Neutrophil (primary cell): ENCODE measurements around the gene TMEM170A.
"Not testable (repeated sequence)": the region's sequence is repeated elsewhere in the genome, so short reads cannot be mapped to it uniquely, and the experiment has no call there.

Source experiments
- H3K27ac ChIP-seq: fragments of 200-600 bp; sonication (generic); 2 replicates; pipeline ENCODE4 v1.5.1; 2016; ENCODE audit warnings: mild to moderate bottlenecking, moderate library complexity
- H3K27me3 ChIP-seq: fragments of 200-600 bp; sonication (generic); 2 replicates; pipeline ENCODE4 v1.6.0; 2016; ENCODE audit warnings: mild to moderate bottlenecking
- H3K36me3 ChIP-seq: fragments of 200-600 bp; sonication (generic); 2 replicates; pipeline ENCODE4 v1.5.1; 2017
- H3K4me1 ChIP-seq, 2 experiments: fragments of 200-600 bp in 1 of 2; sonication (generic) in 1 of 2; 1 replicate in 1 of 2; 2 replicates in 1 of 2; pipeline versions ENCODE4 v1.5.1 to v1.6.1; 2013 to 2016; ENCODE audit warnings: low read depth in 1 of 2, low read length in 1 of 2, mild to moderate bottlenecking in 1 of 2, moderate library complexity in 1 of 2; ENCODE audit not compliant: control insufficient read depth in 1 of 2, insufficient read depth in 1 of 2
- H3K4me3 ChIP-seq, 2 experiments: fragments of 200-600 bp in 1 of 2; sonication (generic) in 1 of 2; 1 replicate in 1 of 2; 2 replicates in 1 of 2; pipeline ENCODE4 v1.5.1; 2013 to 2016; ENCODE audit warnings: low read depth in 1 of 2, low read length in 1 of 2, mild to moderate bottlenecking in 1 of 2, moderate library complexity in 1 of 2
- H3K9me3 ChIP-seq: fragments of 200-600 bp; sonication (generic); 2 replicates; pipeline ENCODE4 v1.5.1; 2016
- TF ChIP-seq, protein P1 (sequence below): fragments of 200-600 bp; sonication (generic); IDR thresholded peaks from 2 replicates; pipeline ENCODE4 v1.5.1; 2016; ENCODE audit warnings: antibody characterized with exemption

TMEM170A gene

DNA sequence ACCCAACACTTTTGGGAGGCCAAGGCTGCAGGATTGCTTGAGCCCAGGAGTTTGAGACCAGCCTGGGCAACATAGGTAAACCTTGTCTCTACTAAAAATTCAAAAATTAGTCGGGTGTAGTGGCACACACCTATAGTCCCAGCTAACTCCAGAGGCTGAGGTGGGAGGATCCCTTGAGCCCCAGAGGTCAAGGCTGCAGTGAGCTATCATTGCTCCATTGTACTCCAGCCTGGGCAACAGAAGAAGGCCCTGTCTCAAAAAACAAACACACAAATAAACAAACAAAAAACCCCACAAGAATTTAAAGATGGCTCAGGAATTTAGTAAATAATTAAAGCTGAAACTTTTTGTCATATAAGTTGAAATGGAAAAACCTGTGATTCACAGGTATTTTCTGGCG is 2.3 kb upstream of the TMEM170A start:
- H3K9me3 ChIP-seq: no peaks in the 10 kb centered on the region
- no peaks in the 10 kb centered on the region for H3K27me3 ChIP-seq
- TF ChIP-seq, protein P1, sequence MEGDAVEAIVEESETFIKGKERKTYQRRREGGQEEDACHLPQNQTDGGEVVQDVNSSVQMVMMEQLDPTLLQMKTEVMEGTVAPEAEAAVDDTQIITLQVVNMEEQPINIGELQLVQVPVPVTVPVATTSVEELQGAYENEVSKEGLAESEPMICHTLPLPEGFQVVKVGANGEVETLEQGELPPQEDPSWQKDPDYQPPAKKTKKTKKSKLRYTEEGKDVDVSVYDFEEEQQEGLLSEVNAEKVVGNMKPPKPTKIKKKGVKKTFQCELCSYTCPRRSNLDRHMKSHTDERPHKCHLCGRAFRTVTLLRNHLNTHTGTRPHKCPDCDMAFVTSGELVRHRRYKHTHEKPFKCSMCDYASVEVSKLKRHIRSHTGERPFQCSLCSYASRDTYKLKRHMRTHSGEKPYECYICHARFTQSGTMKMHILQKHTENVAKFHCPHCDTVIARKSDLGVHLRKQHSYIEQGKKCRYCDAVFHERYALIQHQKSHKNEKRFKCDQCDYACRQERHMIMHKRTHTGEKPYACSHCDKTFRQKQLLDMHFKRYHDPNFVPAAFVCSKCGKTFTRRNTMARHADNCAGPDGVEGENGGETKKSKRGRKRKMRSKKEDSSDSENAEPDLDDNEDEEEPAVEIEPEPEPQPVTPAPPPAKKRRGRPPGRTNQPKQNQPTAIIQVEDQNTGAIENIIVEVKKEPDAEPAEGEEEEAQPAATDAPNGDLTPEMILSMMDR: no peak
- no peak overlapping the region for H3K4me3 ChIP-seq
- H3K4me1 ChIP-seq: peaks cover 12 to 16% of the 10 kb centered on the region in 2 experiments
- no peaks in the 10 kb centered on the region for H3K36me3 ChIP-seq
- H3K27ac ChIP-seq: no peak overlapping the region

DNA sequence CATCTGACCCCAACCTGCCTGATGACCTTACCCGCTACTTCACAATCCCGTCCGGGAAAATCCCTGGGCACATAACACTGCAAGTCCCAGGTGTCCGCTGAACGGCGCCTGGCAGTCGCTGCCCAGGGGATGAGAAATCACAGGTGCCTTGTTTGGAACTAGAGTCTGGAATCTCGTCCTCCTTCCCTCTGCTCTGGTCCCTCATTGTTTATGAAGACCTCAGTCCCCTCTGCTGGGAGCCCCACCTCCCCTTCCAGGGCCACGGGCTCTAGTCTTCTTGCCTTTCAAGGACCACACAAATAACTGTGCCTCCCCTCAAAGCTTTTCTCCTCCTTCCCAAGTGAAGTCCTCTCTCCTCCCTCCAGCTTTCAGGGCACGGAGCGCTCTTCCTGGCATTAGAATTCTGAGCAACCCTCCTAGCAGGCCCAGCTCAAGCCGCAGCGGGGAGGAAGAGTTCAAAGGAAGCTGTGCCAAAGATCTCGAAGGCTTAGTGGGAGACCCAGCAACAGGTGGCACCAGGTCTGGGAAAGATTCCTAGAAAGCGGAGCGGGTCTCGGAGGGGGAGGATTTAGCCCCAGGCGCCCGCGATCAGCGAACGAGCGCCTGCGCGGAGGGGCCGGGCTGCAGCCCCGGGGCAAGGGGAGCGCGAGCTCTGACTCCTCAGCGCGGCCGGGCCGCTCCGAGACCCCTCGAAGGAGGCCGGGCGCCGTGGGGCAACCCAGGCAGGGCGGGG is 934 bp downstream of the TMEM170A start:
- not testable (repeated sequence) for H3K36me3 ChIP-seq, H3K9me3 ChIP-seq, H3K27me3 ChIP-seq
- peak overlapping the region; percentile 97 for H3K27ac ChIP-seq
- peak overlapping the region; percentile 86 to 92 for H3K4me3 ChIP-seq
- H3K4me1 ChIP-seq: peaks cover 12 to 16% of the 10 kb centered on the region in 2 experiments

DNA sequence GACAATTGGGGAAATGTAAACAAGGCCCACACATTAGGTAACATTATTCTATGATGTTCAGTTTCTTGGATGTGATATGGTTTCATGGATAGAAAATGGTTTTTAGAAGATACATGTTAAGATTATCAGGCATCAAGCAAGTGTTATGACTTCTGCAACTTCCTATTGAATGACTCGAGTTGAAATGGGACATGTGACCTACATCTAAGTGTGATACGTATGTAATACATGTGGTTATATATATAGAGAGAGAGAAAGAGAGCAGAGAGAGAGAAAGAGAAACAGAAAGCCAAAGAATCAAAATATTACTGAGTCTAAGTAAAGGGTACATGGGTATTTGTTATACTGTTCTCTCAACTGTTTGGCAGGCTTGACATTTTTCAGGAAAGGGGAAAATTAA is 1.7 kb downstream of the TMEM170A start:
- no peaks in the 10 kb centered on the region for H3K27me3 ChIP-seq
- TF ChIP-seq, protein P1: no peak
- no peaks in the 10 kb centered on the region for H3K9me3 ChIP-seq
- H3K4me3 ChIP-seq: no peak overlapping the region
- H3K36me3 ChIP-seq: no peaks in the 10 kb centered on the region
- H3K4me1 ChIP-seq: peaks cover 12 to 16% of the 10 kb centered on the region in 2 experiments
- H3K27ac ChIP-seq: no peak overlapping the region

DNA sequence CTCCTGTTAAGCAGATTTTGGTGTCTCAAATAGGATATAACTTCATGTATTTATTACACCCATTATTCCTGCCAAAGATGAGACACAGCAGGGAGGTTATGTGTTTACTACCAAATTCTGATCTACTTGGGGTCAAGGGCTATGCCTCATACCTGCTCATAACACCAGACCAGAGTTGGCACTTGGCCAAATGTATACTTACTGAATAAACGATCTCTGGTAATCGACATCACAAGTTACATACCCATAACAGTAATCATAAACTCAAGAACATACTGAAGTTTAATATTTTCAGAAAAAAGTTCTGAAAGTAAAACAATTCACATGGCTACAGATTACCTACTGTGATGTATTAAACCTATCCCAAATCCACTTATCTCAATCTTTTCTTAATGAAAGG is 2.9 kb downstream of the TMEM170A start:
- Histone ChIP-seq H3K27ac (no peak overlapping the region), H3K27me3 (no peaks in the 10 kb centered on the region), H3K9me3 (no peaks in the 10 kb centered on the region), H3K4me3 (no peak overlapping the region), H3K4me1 (peaks cover 12 to 16% of the 10 kb centered on the region in 2 experiments), H3K36me3 (no peaks in the 10 kb centered on the region)
- TF ChIP-seq, protein P1: no peak

DNA sequence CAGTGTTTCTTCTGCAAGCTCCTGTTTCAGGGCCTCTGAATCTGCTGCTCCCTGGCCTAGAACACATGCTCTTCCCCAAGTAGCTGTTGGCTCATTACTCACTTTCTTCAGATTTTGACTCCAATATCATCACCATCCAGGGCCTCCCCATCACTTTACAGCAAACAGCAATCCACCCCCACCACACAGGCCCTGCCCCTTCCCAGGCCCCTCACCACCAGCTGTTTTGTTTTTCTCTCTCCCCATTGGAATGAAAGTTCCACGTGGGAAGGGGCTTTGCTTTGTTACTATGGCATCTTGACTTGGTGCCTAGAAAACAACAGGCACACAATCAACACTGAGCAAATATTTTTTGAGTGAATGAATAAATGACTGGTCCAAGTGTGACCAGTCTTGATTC is 4.0 kb downstream of the TMEM170A start:
- Histone ChIP-seq H3K27me3 (no peaks in the 10 kb centered on the region), H3K9me3 (no peaks in the 10 kb centered on the region), H3K36me3 (no peaks in the 10 kb centered on the region), H3K4me1 (peaks cover 12 to 16% of the 10 kb centered on the region in 2 experiments), H3K4me3 (no peak overlapping the region), H3K27ac (no peak overlapping the region)
- TF ChIP-seq, protein P1: no peak

DNA sequence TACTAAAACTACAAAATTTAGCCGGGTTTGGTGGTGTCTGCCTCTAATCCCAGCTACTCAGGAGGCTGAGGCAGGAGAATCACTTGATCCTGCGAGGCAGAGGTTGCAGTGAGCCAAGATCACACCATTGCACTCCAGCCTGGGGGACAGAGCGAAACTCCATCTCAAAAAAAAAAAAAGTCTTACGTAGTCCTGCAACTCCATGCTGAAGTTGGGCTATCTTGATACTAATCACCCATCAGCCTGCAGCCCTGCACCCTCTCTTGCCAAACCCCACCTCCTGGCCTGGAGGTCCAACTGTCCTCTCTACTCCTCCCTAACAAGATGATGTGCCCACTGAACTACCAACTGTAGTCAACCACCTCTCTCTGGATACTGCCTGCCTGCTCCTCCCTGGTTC is 4.8 kb downstream of the TMEM170A start:
- H3K27me3 ChIP-seq: no peaks in the 10 kb centered on the region
- no peaks in the 10 kb centered on the region for H3K36me3 ChIP-seq
- no peak overlapping the region for H3K4me3 ChIP-seq
- TF ChIP-seq, protein P1: no peak
- H3K9me3 ChIP-seq: no peaks in the 10 kb centered on the region
- H3K4me1 ChIP-seq: peaks cover 12 to 13% of the 10 kb centered on the region in 2 experiments
- H3K27ac ChIP-seq: no peak overlapping the region
